ENCODE data around the gene CHCHD3. TPM values are rescaled to one million over a fixed set of nuclear protein-coding genes. Genes with fewer than 3 reads are reported as not detected.
"Not testable (repeated sequence)": the region's sequence is repeated elsewhere in the genome, so short reads cannot be mapped to it uniquely, and the experiment has no call there.

The CHCHD3 gene
- total RNA-seq, 4 donors from 2014 or later, result 54.0 to 88.6 (median 61.3) TPM

DNA sequence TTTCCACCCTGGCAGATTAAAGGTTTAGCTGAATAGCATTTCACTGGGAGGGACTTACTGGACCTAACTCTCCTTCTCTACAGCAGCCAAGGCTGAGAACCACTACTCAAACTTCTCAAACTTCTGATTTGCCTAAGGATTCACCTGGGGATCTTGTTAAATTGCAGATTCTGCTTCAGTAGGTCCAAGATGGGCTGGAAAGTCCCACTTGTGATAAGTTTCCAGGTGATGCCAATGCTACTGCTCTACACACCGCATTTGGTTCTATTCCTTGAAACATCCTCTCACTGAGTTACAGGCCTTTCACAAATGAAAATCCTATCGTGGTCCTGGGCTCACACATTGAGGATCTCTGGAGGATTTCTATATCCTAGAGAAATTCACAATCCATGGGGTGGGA lies 147.9 kb downstream of the CHCHD3 start:
- WGBS, 2 donors (ENCODE audit: low coverage in 1 of 2), result 100% methylated on average over 1 to 2 of the region's 2 CpGs
- peaks cover 0 to 5% (median 0%) of the 10 kb centered on the region in 3 donors for H3K9me3 ChIP-seq
- H3K36me3 ChIP-seq, result no peaks in the 10 kb centered on the region
- TF ChIP-seq EP300 (IDR thresholded peaks at IDR 0.05), result no peak
- TF ChIP-seq POLR2A (IDR thresholded peaks at IDR 0.05), result no peak
- TF ChIP-seq, protein P1, sequence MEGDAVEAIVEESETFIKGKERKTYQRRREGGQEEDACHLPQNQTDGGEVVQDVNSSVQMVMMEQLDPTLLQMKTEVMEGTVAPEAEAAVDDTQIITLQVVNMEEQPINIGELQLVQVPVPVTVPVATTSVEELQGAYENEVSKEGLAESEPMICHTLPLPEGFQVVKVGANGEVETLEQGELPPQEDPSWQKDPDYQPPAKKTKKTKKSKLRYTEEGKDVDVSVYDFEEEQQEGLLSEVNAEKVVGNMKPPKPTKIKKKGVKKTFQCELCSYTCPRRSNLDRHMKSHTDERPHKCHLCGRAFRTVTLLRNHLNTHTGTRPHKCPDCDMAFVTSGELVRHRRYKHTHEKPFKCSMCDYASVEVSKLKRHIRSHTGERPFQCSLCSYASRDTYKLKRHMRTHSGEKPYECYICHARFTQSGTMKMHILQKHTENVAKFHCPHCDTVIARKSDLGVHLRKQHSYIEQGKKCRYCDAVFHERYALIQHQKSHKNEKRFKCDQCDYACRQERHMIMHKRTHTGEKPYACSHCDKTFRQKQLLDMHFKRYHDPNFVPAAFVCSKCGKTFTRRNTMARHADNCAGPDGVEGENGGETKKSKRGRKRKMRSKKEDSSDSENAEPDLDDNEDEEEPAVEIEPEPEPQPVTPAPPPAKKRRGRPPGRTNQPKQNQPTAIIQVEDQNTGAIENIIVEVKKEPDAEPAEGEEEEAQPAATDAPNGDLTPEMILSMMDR (IDR thresholded peaks at IDR 0.05), result no peak
- no peak for TF ChIP-seq POLR2AphosphoS5 (IDR thresholded peaks at IDR 0.05)
- H3K27ac ChIP-seq, result no peak overlapping the region
- no peaks in the 10 kb centered on the region for H3K4me1 ChIP-seq
- no peak for ATAC-seq
- no peak overlapping the region for H3K4me3 ChIP-seq
- no peaks in the 10 kb centered on the region for H3K27me3 ChIP-seq

DNA sequence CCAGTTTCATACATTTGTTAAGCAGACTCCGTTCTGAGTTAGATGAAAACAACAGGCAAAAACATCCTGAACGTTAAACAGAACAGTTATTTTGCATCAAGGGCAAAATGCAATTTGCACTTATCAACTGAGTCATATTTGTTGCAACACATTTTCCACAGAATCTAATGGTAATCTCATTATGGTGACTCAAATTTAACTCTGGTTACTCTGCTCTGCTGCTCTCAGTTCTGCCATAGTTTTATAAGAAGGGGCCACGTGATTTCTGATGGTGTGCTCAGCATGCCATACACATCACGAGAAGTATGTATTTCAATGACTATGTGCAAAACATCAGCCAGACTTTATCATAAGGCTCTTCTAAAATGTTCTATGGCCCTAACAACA lies 148.8 kb downstream of the CHCHD3 start:
- H3K4me3 ChIP-seq, result no peak overlapping the region
- peaks cover 0 to 5% (median 0%) of the 10 kb centered on the region in 3 donors for H3K9me3 ChIP-seq
- H3K27ac ChIP-seq, result no peak overlapping the region
- no peak for ATAC-seq
- H3K27me3 ChIP-seq, result no peaks in the 10 kb centered on the region
- H3K36me3 ChIP-seq, result no peaks in the 10 kb centered on the region
- no peak for TF ChIP-seq POLR2AphosphoS5 (IDR thresholded peaks at IDR 0.05)
- TF ChIP-seq EP300 (IDR thresholded peaks at IDR 0.05), result no peak
- TF ChIP-seq POLR2A (IDR thresholded peaks at IDR 0.05), result no peak
- TF ChIP-seq, protein P1 (IDR thresholded peaks at IDR 0.05), result no peak
- WGBS, 2 donors (ENCODE audit: low coverage in 1 of 2), result 60 to 77% methylated on average over 4 of the region's 4 CpGs
- no peaks in the 10 kb centered on the region for H3K4me1 ChIP-seq

DNA sequence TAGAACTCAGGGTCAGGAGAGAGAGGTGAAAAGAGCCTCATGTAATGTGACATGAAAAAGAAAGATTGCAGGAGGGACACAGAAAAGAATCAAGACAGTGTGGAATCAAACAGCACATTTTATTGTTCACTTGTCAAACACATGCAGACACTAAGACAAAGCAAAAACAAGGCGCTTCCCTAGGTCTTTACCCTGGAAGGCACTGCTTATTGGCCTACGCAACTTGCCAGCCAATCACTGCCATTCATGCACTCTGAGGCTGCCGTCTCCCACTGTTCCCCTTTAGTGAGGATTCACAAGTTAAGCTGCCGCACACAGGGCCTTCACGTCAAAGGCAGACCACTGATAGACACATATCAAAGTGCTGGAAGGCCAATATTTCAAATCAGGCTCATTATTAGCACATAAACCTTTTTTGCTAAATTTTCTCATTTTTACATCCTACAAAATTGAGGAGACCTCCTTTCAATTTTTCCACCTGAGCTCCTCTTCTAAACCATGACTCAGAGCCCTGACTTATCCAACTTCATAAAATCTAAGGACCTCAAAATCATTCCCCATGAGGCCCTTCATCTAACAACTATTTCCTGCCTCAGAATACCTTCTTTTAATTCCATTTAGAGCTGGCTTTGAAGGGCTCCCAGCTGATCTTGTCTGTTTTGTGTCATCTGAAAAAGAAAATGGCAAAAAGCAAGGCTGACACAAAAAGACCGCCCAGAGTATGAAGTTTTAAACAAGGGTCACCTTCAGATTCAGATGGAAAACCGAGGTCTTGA lies 149.4 kb downstream of the CHCHD3 start:
- no peaks in the 10 kb centered on the region for H3K36me3 ChIP-seq
- 84 to 88% methylated on average over 3 to 7 of the region's 7 CpGs for WGBS, 2 donors (ENCODE audit: low coverage in 1 of 2)
- H3K27me3 ChIP-seq, result no peaks in the 10 kb centered on the region

DNA sequence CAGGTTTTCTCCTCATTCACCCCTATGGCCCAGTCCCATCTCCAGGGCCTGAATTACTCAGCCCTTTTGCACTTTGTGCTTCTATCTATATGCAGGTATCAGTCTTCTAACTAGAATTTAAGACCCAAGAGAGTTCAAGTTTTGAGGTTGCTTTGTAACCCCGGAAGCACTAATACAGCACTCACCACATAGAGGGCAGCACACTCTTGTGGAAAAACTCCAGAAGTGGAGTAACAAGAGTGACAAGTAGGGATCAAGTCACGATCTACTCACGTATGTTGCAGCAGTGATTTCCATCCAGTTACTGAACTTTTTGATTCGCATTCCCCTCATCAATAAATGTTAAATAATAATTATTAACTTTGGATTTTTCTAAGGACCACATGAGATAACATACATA lies 151.0 kb downstream of the CHCHD3 start:
- TF ChIP-seq EP300 (IDR thresholded peaks at IDR 0.05), result no peak
- TF ChIP-seq POLR2AphosphoS5 (IDR thresholded peaks at IDR 0.05), result no peak
- no peak for TF ChIP-seq POLR2A (IDR thresholded peaks at IDR 0.05)
- TF ChIP-seq, protein P1 (IDR thresholded peaks at IDR 0.05), result no peak
- H3K4me3 ChIP-seq, result no peak overlapping the region

More for the DNA sequence above, 149.4 kb downstream of the CHCHD3 start:
- no peaks in the 10 kb centered on the region for H3K4me1 ChIP-seq
- H3K9me3 ChIP-seq, result peaks cover 0 to 5% (median 0%) of the 10 kb centered on the region in 3 donors
- no peak overlapping the region for H3K4me3 ChIP-seq
- no peak for ATAC-seq
- TF ChIP-seq EP300 (IDR thresholded peaks at IDR 0.05) (no peak), POLR2AphosphoS5 (IDR thresholded peaks at IDR 0.05) (no peak), POLR2A (IDR thresholded peaks at IDR 0.05) (no peak)
- TF ChIP-seq, protein P1 (IDR thresholded peaks at IDR 0.05), result no peak
- H3K27ac ChIP-seq, result no peak overlapping the region

DNA sequence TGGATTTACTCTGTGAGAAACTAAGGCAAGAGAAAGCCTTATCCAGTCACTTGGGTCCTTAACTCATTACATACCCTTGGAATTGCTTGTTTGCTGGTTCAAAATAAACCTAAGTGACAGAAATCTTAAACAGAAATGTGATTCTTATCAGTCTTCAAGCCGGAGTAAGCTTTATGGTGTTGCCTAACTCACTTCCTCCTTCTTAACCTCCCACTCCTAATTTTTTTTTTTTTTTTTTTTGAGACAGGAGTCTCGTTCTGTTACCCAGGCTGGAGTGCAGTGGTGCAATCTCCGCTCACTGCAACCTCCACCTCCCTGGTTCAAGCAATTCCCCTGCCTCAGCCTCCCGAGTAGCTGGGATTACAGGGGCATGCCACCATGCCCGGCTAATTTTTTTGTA lies 151.9 kb downstream of the CHCHD3 start:
- not testable (repeated sequence) for H3K36me3 ChIP-seq, H3K27me3 ChIP-seq, ATAC-seq, H3K27ac ChIP-seq, H3K4me1 ChIP-seq, H3K4me3 ChIP-seq, H3K9me3 ChIP-seq
- WGBS, 2 donors (ENCODE audit: low coverage in 1 of 2), result 89 to 94% methylated on average over 3 to 5 of the region's 5 CpGs

More for the DNA sequence above, 151.0 kb downstream of the CHCHD3 start:
- ATAC-seq, result no peak
- Histone ChIP-seq H3K4me1 (no peaks in the 10 kb centered on the region), H3K9me3 (peaks cover 0 to 4% (median 0%) of the 10 kb centered on the region in 3 donors), H3K27me3 (no peaks in the 10 kb centered on the region), H3K36me3 (no peaks in the 10 kb centered on the region), H3K27ac (no peak overlapping the region)
- WGBS, 2 donors (ENCODE audit: low coverage in 1 of 2), result 96 to 97% methylated on average over 3 to 4 of the region's 4 CpGs
